NCI-H2107 treated with DMSO at 0.1 percent for 48 hours (cell line): ENCODE results near the gene CACNA1I.

Experiments used
- DNase-seq: peaks from one replicate; lab custom pipeline; 2025; ENCODE audit not compliant: unreplicated experiment; lab: John Stamatoyannopoulos, UW

The CACNA1I gene

DNA sequence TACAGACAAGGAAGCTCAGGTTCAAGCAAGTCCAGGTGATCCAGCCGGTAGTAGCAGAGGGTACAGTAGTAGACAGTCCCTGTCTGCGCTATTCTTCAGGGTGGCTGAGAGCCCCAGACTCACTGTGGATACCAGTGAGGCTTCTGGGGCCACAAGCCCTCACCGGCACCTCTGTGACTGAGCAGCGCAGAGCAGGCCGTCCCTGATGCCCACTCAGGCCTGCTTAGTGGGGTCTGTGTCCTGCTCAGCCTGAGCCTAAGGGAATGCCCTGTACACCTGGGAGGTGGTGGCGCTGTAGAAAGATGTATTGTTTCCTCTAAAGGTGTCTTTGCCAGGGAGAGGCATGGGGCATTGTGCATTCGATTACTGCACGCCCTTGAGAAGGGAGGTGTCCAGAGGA is 143.8 kb downstream of the CACNA1I start:
- no peak for DNase-seq

DNA sequence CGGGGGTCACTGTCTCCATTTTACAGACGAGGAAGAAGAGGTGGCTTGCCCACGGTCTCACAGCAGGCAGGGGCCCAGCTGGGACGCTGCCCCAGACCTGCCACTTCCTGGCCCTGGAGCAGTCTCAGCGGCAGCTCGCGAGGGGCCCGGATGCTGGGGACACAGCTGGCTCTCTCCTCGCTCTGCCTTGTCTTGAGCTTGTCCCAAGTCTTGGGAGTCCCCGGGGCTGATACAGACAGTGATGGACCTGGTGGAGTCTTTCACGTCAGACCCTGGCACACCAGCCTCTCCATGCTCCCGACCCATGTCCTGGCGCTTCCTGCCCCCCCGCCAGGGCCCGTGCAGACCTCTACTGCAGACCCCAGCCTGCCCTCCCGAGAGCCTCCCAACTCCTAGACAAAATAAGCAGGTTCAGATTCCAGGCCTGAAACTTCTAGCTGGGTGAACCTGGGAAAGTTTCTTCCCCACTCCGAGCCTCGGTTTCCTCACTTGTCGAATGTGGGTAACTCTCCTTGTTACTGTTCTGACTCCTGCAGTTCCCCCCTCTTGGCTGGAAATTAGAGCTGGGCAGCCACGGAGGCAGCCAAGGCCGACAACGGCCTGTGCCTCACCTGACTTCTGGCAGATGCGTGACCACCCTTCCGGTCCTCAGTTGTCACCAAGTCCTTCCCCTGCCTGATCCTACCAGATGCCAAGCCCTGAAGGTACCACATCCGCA is 145.4 kb downstream of the CACNA1I start:
- no peak for DNase-seq

DNA sequence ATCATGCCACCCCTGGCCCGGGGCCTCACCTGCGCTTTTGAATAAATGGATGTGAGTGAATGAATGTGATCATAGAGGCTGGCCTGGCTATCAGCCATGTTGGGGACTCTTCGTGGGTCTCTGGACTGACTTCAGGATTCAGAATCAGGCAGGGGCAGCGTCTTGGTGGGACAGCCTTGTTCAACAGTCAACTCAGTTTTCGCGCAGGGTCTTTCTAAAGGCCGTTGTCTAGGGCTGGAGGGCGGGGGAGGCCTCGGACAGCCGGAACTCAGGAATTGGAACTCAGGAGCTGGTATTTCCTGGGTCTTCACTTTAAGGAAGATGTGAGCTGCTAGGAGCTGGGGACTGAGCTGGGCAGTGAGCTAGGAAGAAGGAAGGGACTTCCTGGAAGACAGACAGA is 146.0 kb downstream of the CACNA1I start:
- no peak for DNase-seq

DNA sequence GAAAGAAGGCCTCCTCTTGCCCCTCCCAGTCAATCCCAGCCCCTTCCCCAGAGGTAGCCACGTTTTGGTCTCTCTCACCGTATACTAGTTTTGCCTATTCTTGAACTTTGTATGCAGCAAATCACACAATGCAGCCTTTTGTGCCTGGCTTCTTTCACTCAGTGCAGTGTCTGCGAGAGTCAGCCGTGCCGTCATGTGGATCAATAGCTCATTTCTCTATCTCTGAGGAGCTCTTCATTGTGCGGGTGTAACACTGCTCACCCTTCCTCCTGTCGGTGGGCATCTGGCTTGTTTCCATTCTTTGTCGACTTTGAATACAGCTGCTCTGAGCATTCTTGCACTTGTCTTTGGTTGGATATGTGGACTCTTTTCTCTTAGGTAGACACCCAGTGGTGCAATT is 146.5 kb downstream of the CACNA1I start:
- no peak for DNase-seq

- DNase-seq = no peak
These were observed 147.7 kb downstream of the CACNA1I start for GRCh38 chr22:39718206-39718605.

DNA sequence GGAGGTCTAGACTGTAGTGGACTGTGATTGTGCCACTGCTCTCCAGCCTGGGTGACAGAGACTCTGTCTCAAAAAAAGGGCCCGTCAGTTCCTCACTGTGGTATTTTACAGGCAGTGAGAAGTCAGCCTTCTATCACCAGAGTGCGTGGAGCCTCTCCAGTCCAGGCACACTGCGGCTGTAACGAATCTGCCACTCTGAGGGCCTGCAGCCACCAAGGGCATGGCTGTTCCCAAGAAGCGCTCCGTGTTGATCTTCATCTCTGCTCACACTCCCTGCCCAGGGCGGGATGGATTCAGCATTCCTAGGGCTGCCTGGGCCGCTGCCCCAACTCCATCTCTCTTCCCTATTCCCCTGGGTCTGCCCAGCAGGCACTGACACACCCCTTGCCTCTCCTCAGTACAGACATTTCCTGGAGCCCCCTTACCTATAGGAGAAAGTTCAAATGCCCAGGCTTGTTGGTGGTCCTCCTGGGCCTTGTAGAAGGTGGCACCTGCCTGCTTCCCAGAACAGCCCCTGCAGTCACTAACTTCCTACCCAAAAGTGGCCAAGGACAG is 148.4 kb downstream of the CACNA1I start:
- DNase-seq = no peak

DNA sequence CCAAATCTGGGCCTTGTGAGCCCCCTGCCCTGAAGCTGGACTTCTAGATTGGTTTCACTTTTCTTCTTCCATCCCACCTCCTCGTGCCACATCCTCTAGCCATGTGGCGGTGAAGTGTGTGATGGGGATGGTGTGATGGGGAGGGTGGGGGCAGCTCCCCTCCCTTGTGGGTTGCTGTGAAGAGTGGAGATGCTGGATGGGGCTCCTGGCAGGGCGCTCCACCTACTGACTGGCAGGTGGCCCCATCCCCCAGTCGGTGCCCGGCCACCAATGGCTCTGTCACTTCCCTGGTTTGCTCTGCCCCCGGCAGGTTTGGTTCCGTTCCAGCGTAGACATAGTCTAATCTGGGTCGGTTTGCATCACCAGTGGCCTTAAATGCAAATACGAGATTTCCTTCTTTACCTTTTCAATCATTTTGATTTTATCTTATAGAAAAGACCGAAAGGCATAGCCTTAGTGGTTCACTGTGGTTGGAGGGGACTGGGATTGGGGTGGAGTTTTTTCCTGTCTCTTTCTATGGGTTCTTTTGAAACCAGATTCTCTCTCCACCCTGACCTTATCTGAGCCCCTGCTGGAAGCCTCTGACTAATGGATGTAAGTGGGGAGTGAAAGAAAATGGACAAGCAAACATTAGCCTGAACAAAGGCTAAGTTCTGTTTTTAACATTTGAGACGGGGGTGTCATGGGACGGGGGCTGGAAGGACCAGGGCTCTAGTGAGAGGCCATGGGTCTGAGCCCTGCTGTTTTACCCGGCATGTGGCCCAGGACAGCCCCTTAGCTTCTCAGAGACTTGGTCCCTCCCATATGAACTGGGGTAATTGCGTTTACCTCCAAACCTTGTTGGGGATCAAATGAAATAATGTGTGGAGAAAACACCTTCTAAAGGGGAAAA is 149.3 kb downstream of the CACNA1I start:
- no peak for DNase-seq

- no peak for DNase-seq
These were observed 150.9 kb downstream of the CACNA1I start for GRCh38 chr22:39721206-39722031.

DNA sequence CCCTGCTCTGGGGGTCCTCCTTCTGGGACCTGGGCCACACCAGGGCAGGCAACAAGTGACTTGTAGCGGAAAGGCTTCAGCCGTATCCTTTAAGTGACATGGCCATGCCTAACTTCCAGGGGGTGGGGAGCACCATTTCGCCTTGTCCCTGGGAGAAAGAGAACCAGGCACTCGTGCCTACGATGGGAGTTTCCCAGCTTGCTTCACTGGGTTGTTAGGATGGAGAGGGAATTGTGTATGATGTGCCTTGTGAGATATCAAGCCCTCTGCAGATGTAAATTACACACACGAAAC is 151.4 kb downstream of the CACNA1I start:
- no peak for DNase-seq

GRCh38 chr22:39722501-39722900 is 151.9 kb downstream of the CACNA1I start:
- no peak for DNase-seq

GRCh38 chr22:39723463-39723862 is 152.9 kb downstream of the CACNA1I start:
- DNase-seq = no peak

- no peak for DNase-seq
These were observed 153.4 kb downstream of the CACNA1I start for GRCh38 chr22:39723899-39724351.

DNA sequence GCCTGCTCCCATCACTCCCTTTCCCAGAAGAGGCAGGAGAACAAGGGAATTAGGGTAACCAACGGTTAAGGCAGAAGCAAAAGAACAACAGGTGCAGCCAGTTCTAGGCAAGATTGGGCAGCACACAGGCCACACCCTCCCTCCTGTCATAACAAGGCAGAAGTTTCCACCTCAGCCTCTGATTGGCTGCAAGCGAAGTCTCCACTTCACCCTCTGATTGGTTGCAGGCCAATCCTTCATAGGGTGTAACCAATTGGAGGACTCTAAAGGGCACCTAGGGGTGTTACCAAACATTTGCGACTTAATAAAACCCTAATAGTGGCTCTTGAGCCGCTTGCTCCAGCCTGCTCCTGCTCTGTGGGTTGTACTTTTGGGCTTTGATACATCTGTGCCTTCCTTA is 153.8 kb downstream of the CACNA1I start:
- no peak for DNase-seq

DNA sequence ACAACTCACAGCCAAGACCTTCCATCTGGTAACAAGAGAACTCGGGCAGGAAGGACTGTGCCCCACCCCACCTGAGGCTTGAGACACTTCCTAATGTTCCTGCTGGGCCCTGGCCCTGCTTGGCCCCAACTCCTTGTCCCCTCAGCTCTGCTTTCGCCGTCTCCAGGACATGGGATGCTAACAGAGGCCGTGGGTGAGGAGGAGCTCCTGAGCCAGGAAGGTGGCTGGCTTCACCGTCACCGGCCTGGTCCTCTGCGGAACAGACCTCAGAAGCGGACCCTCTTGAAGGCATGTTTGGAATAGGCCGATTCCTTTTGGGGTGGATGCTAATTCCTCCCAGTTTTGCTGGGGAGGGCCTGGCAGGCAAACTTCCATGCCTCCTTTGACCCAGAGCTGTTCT is 154.3 kb downstream of the CACNA1I start:
- DNase-seq = no peak

GRCh38 chr22:39725351-39726035 is 154.9 kb downstream of the CACNA1I start:
- no peak for DNase-seq

DNA sequence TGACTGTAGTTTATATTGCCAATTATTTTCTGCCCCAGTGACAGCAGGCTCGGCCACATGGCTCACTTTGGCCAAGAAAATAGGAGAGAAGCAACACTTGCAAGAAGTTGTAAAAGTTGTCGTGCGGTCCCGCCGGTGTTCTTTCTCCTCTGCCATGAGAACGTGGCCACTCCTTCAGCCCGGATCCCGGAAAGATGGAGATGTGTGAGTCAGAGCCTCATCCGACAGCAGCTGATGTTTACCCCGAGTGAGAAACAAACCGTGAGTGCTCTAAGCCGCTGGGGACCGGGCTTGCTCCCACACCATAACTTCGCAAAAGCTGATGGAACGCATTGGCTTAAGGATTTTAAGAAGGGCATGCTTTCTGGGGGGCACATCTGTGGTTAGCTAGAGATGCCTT is 157.0 kb downstream of the CACNA1I start:
- DNase-seq = no peak

DNA sequence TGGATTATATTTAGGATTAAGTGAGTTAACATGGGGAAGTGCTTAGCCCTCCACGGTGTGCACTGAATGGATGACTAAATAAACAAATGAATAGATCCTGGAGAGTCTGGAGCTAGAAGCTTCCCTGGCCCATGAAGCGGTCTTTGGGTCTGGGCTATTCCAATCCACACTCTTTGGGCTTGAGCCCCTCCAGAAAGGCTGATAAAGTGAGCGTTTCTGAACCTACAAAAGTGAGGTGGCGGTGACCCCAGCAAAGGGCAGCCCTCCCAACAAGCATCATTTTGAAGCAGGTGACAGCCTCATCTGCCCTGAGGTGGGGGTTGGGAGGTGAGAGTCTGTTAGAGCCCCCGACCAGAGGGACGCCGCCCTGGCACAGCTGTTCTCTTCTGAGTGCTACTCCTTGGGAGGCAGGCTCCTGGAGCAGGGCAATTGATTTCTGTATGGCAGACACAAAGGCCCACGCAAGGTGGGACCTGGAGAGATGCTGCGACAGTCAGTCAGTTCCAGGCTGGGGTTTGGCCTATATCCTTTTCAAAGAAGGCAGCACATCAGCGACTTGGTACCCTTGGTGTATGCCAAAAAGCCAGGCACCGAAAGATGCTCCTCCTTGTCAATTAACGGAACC is 157.8 kb downstream of the CACNA1I start:
- DNase-seq = no peak

- no peak for DNase-seq
These were observed 158.8 kb downstream of the CACNA1I start for GRCh38 chr22:39729141-39729934.

DNA sequence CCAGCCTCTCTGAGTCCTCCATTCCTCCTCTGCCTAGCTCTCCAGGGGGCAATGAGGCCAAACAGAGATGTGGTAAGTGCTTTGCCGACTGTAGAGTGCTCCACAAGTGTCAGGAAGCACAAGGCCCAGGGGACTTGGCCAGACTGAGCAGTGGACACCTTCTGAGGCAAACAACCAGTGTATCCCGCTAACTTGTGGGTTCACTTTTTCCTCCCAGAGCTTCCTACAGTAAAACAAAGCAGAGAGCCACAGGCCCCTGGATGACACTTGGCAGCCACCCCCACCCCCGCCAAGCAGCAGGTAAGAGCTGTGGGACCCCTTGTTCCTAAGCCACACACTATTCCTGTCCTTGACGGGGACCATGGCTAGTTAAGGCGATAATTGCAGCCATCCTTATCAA is 160.9 kb downstream of the CACNA1I start:
- DNase-seq = no peak
